Activated CD4-positive, alpha-beta T cell treated with anti-CD3 and anti-CD28 coated beads, Interleukin-2, amount 10 ng/mL, durations not matched to agents 7 days and 5 days (primary cell): Measurements from ENCODE around the gene EIF5A. TPM values are rescaled to one million over a fixed set of nuclear protein-coding genes. Genes with fewer than 3 reads are reported as not detected.

Experiments used
- CTCF ChIA-PET: fragments of 350-600 bp; sonication (Branson Sonifier 250); formaldehyde crosslinking; loops from one replicate; lab custom pipeline; 2021; ENCODE audit warnings: antibody characterized with exemption; lab: Charles Lee
- POLR2A ChIA-PET: fragments of 350-600 bp; sonication (Branson Sonifier 250); formaldehyde crosslinking; loops from one replicate; lab custom pipeline; 2021; ENCODE audit warnings: antibody characterized with exemption; lab: Charles Lee
- DNase-seq: peaks from one replicate; pipeline ENCODE4 v3.0.0-alpha.2; 2020
- H3K27ac Mint-ChIP-seq: one replicate; pipeline ENCODE4 v1.8.0; 2021; ENCODE audit warnings: mild to moderate bottlenecking, moderate library complexity, mixed read lengths
- H3K27me3 Mint-ChIP-seq: one replicate; pipeline ENCODE4 v1.8.0; 2021; ENCODE audit warnings: mixed read lengths
- H3K36me3 Mint-ChIP-seq: one replicate; pipeline ENCODE4 v1.8.0; 2021; ENCODE audit warnings: low read depth, mixed read lengths
- H3K4me1 Mint-ChIP-seq: one replicate; pipeline ENCODE4 v1.8.0; 2021; ENCODE audit warnings: mixed read lengths
- H3K4me3 Mint-ChIP-seq: one replicate; pipeline ENCODE4 v1.8.0; 2021; ENCODE audit warnings: mild to moderate bottlenecking, moderate library complexity, mixed read lengths
- H3K9me3 Mint-ChIP-seq: one replicate; pipeline ENCODE4 v1.8.0; 2021; ENCODE audit warnings: mixed read lengths
- total RNA-seq, 2 experiments: library from RNA; stranded (reverse); gene quantifications; one replicate each; pipeline ENCODE4 v1.2.3, GENCODE V29; 2021

The EIF5A gene
- total RNA-seq, 2 experiments from 2014 or later, result 470 to 502 TPM

GRCh38 chr17:7290685-7291084 is 16.7 kb upstream of the EIF5A start:
- ChIA-PET CTCF (interaction anchor here (1.0 to 2.1 kb wide), 3 partner anchors 14 to 70 kb away, joined by 3 to 11 read pairs (median 3); no protein-coding TSS in a partner anchor), POLR2A (no interaction called here)
- no peak overlapping the region for H3K4me3 Mint-ChIP-seq
- H3K27me3 Mint-ChIP-seq, result peaks cover 59% of the 10 kb centered on the region
- DNase-seq, result no peak
- no peaks in the 10 kb centered on the region for H3K9me3 Mint-ChIP-seq
- no peaks in the 10 kb centered on the region for H3K36me3 Mint-ChIP-seq
- H3K4me1 Mint-ChIP-seq, result peaks cover 15% of the 10 kb centered on the region
- no peak overlapping the region for H3K27ac Mint-ChIP-seq

DNA sequence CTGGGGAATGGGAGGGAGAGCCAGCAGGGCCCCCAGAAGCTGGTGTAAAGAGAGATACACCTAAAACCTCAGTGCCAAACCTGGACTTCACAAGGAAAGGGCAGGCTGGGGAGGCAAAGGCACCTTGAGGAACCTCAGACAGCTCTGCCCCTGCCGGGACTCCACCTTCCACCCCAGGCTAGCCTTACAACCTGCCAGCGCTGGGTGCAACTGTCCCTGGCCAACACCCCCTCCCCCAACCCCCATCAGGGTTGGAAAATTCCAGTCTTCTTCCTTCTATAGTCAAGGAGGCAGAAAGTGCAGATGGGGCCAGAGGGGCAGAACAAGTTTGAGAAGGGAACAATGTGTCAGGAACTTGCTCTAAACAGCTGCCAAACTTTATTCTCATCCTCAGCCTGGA is 15.2 kb upstream of the EIF5A start:
- no peaks in the 10 kb centered on the region for H3K36me3 Mint-ChIP-seq
- peaks cover 51% of the 10 kb centered on the region for H3K27me3 Mint-ChIP-seq
- no peak for DNase-seq
- H3K4me1 Mint-ChIP-seq, result peaks cover 26% of the 10 kb centered on the region
- no peak overlapping the region for H3K4me3 Mint-ChIP-seq
- POLR2A ChIA-PET, result no interaction called here
- no peaks in the 10 kb centered on the region for H3K9me3 Mint-ChIP-seq
- no peak overlapping the region for H3K27ac Mint-ChIP-seq
- CTCF ChIA-PET, result interaction anchor here (1.2 to 2.1 kb wide), 3 partner anchors 10 to 40 kb away, joined by 3 to 11 read pairs (median 4); partner anchors contain the start of genes CTDNEP1, ELP5 and SLC2A4

DNA sequence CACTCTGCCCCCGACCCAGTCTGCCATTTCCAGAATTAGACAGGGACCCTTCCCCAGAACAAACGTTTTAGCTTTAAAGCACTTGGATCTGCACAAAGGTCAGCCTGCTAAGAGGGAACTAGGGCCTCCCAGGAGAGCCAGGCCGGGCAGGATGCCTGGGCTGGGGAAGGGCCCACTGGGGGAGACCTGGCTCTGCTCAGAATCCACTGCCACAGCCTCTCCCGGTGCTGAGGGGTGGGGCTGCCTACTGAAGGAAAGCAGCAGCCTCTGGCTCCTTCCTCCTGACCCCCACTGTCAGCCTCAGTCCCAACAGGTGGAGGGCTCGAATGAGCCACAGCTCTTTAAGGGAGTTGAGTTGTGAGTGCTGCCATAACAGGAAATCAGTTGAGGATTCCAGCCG is 14.7 kb upstream of the EIF5A start:
- CTCF ChIA-PET, result interaction anchor here (1.1 to 2.1 kb wide), 4 partner anchors 9 to 41 kb away, joined by 3 to 11 read pairs (median 4); partner anchors contain the start of genes CTDNEP1, ELP5 and SLC2A4
- Mint-ChIP-seq H3K4me1 (peaks cover 26% of the 10 kb centered on the region), H3K9me3 (no peaks in the 10 kb centered on the region), H3K4me3 (no peak overlapping the region), H3K27ac (no peak overlapping the region), H3K36me3 (no peaks in the 10 kb centered on the region), H3K27me3 (peaks cover 46% of the 10 kb centered on the region)
- no peak for DNase-seq
- POLR2A ChIA-PET, result no interaction called here

DNA sequence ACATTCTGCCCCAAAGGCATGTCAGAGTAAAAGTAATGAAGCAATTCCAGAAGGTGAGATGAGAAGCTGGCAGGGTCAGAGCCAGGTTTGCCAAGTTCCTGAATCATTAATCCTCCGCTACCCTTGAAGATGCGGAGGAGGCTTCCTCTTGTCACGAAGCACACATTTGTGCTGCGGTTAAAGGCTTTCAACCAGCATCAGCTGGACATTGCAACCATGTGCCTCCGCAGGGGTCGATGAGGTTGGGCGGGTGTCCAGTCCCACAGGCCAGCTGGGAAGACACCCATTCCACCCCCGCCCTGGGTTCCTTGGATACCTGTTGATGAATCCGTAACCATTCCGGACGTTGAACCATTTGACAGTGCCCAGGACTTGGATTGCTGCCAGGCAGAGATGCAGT is 14.3 kb upstream of the EIF5A start:
- ChIA-PET CTCF (interaction anchor here (0.6 to 1.9 kb wide), 6 partner anchors 10 to 255 kb away, joined by 3 to 4 read pairs (median 3); partner anchors contain the start of genes CTDNEP1, ELP5, SLC2A4 and TNFSF12), POLR2A (no interaction called here)
- no peak for DNase-seq
- no peak overlapping the region for H3K4me3 Mint-ChIP-seq
- no peak overlapping the region for H3K27ac Mint-ChIP-seq
- H3K27me3 Mint-ChIP-seq, result peaks cover 41% of the 10 kb centered on the region
- H3K36me3 Mint-ChIP-seq, result no peaks in the 10 kb centered on the region
- no peaks in the 10 kb centered on the region for H3K9me3 Mint-ChIP-seq
- H3K4me1 Mint-ChIP-seq, result peaks cover 26% of the 10 kb centered on the region

DNA sequence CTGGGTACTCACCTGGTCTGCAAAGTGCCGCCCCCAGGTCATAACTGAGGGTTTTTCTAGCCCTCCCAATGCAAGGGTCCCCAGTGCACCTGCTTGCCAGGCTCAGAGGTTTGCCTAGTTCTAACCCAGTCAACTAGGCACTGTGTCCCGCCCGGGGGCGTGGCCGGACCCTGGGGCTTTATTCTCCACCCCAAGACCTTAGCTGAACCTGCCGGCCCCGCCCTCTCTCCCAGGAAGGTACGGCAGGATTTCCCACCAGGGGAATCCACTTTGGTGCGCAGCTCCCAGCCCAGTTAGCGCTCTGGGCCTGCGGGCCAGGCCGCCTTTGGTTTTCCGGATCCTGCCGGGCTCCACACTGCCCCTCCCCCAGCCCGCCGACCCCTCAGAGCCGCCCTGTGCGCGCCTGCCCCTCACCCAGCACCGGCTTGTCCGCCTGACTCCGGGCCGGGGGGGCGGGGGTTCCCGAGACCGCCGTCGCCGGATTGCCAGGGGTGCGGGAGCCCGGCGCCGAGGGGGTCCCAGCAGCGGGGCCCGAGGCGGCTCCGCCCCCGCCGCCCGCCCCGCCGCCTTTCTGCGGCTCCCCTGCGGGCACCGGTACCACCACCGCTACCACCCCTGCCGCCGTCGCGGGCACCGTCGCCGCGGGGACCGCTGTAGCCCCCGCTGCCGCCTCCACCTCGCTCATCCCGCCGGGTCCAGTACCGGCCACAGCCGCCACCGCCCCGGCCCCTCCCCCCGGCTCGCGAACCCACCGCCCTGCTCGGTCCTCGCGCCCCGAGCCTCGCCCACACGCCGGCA is 13.4 kb upstream of the EIF5A start:
- no peak for DNase-seq
- H3K36me3 Mint-ChIP-seq, result no peaks in the 10 kb centered on the region
- CTCF ChIA-PET, result interaction anchor here (0.6 to 1.9 kb wide), 6 partner anchors 11 to 255 kb away, joined by 3 to 4 read pairs (median 3); partner anchors contain the start of genes SLC2A4 and TNFSF12
- POLR2A ChIA-PET, result no interaction called here
- H3K4me3 Mint-ChIP-seq, result peak overlapping the region; percentile 41
- H3K4me1 Mint-ChIP-seq, result peaks cover 26% of the 10 kb centered on the region
- no peaks in the 10 kb centered on the region for H3K9me3 Mint-ChIP-seq
- H3K27me3 Mint-ChIP-seq, result peaks cover 40% of the 10 kb centered on the region
- H3K27ac Mint-ChIP-seq, result no peak overlapping the region

DNA sequence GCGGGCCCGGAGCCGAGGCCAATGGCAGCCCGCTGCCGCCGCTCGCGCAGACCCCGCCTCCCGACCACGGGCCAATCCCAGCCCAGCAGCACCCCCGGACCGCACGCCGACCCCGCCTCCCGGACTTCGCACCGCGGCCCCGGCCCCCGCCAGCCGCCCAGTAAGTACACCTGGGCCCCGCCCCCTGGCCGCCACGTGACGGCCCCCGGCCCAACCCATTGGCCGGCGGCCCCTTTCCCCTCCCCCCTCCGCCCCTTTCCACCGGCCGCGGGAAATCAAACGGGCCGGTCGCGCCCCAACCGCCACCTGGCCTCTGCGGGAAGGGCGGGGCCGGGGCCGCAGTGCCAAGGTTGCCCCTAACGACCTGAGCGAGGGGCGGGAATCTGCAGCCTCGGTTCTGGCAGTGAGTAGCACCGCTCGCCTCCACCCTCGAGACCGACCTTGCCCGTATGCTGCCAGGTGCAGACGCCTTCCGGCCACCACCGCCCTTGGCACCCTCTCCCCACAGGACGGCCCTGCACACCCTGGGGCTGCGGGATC is 12.7 kb upstream of the EIF5A start, which contains the start of gene YBX2:
TSS of gene YBX2 (minus strand) at position 26 of the 540 bp plus-strand sequence. CDS start 139 bp downstream, outside the sequence.
- Mint-ChIP-seq H3K27ac (peak within 1 kb of the TSS; percentile 85), H3K4me3 (peak within 1 kb of the TSS; percentile 73), H3K27me3 (peaks cover 40% of the 10 kb centered on the region)

DNA sequence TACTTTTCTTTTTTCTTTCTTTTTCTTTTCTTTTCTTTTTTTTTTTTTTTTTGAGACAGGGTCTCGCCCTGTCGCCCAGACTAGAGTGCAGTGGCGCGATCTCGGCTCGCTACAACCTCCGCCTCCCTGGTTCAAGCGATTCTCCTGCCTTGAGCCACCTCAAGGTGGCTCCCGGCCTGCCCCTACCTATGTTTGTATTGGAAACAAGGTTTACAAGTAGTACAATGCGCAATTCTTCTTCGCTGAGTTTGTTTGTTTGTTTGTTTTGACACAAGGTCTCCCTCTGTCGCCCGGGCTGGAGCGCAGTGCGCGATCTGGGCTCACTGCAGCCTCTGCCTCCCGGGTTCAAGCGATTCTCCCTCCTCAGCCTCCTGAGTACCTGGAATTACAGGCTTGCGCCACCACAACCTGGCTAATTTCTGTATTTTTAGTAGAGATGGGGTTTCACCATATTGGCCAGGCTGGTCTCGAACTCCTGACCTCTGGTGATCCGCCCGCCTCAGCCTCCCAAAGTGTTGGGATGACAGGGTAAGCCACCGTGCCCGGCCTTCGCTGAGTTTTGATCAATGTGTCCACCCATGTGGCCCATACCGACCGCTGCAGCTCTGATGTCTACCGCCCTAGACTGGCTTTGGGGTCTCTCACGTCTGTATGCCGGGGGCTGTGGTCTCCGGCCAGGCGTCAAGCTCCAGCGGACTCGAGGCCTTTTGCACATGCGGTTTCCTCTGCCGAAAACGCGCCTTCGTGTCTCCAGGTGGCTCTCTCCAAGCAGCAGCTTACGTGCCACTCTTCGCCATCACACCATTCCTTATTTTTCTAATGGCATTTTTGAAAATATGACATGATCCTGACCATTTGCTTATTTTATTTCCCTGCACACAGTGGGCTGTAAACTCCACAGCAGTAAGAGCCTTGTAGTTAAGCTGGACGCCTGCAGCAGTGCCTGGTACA is 11.9 kb upstream of the EIF5A start:
- ChIA-PET CTCF (interaction anchor here (0.6 to 5.9 kb wide), 23 partner anchors 10 to 249 kb away, joined by 3 to 48 read pairs (median 4); partner anchors contain the start of genes ACADVL, ASGR1, CTDNEP1 and DLG4), POLR2A (no interaction called here)
- peaks cover 45% of the 10 kb centered on the region for H3K27me3 Mint-ChIP-seq
- peak overlapping the region; percentile 85 for H3K27ac Mint-ChIP-seq
- peak overlapping the region; percentile 73 for H3K4me3 Mint-ChIP-seq
- H3K36me3 Mint-ChIP-seq, result no peaks in the 10 kb centered on the region
- H3K4me1 Mint-ChIP-seq, result peaks cover 26% of the 10 kb centered on the region
- no peak for DNase-seq
- no peaks in the 10 kb centered on the region for H3K9me3 Mint-ChIP-seq

More for the DNA sequence above, 12.7 kb upstream of the EIF5A start, which contains the start of gene YBX2:
- no peaks in the 10 kb centered on the region for H3K36me3 Mint-ChIP-seq
- DNase-seq, result peak; percentile 72
- H3K4me1 Mint-ChIP-seq, result peaks cover 26% of the 10 kb centered on the region
- ChIA-PET POLR2A (no interaction called here), CTCF (no interaction called here)
- H3K9me3 Mint-ChIP-seq, result no peaks in the 10 kb centered on the region

DNA sequence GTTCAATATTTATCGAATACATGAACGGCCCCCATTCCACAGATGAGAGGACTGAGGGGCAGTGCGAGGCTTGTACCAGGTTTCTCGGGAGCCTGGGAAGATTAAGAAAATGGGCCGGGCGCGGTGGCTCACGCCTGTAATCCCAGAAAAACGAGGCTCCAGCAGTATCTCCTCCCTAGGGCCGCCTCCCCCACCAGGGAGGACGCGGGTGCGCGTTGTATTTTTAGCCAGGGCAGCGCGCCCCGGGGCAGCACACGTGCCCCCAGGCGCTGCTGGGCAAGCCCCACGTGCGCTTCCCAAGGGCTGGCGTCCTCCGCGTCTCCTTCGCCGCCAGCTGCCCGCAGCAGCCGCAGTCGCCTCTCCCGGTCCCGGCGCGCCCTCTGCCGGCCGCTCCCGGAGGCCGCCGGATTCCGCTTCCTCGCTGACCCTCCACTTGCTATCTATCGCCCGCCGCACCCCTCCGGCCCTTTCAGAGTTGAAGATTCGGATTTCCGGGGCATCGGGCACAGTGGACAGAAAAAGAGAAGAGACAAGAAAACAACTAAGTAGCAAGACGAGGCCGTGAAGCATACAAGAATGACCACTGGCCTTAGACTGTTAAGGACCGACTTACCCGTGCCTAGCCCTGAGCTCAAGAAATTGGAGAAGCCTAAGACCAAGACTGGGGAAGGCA is 11.1 kb upstream of the EIF5A start:
- ChIA-PET CTCF (interaction anchor here (0.6 to 5.9 kb wide), 25 partner anchors 9 to 250 kb away, joined by 3 to 48 read pairs (median 4); partner anchors contain the start of genes ACADVL, ASGR1, CTDNEP1 and DLG4), POLR2A (no interaction called here)
- Mint-ChIP-seq H3K27ac (no peak overlapping the region), H3K4me3 (peak overlapping the region; percentile 19), H3K36me3 (no peaks in the 10 kb centered on the region), H3K4me1 (peaks cover 26% of the 10 kb centered on the region), H3K27me3 (peaks cover 42% of the 10 kb centered on the region), H3K9me3 (no peaks in the 10 kb centered on the region)
- DNase-seq, result peak; percentile 62

GRCh38 chr17:7304179-7304578 is 3.2 kb upstream of the EIF5A start:
- DNase-seq, result no peak
- ChIA-PET CTCF (interaction anchor here (0.6 to 2.8 kb wide), 3 partner anchors 8 to 18 kb away, joined by 8 to 14 read pairs (median 11); no protein-coding TSS in a partner anchor), POLR2A (interaction anchor here (0.6 kb wide), 1 partner anchor 15 kb away, joined by 3 read pairs; no protein-coding TSS in a partner anchor)
- H3K4me3 Mint-ChIP-seq, result no peak overlapping the region
- peaks cover 12% of the 10 kb centered on the region for H3K4me1 Mint-ChIP-seq
- peaks cover 10% of the 10 kb centered on the region for H3K36me3 Mint-ChIP-seq
- H3K27ac Mint-ChIP-seq, result no peak overlapping the region
- H3K27me3 Mint-ChIP-seq, result peaks cover 8% of the 10 kb centered on the region
- no peaks in the 10 kb centered on the region for H3K9me3 Mint-ChIP-seq

DNA sequence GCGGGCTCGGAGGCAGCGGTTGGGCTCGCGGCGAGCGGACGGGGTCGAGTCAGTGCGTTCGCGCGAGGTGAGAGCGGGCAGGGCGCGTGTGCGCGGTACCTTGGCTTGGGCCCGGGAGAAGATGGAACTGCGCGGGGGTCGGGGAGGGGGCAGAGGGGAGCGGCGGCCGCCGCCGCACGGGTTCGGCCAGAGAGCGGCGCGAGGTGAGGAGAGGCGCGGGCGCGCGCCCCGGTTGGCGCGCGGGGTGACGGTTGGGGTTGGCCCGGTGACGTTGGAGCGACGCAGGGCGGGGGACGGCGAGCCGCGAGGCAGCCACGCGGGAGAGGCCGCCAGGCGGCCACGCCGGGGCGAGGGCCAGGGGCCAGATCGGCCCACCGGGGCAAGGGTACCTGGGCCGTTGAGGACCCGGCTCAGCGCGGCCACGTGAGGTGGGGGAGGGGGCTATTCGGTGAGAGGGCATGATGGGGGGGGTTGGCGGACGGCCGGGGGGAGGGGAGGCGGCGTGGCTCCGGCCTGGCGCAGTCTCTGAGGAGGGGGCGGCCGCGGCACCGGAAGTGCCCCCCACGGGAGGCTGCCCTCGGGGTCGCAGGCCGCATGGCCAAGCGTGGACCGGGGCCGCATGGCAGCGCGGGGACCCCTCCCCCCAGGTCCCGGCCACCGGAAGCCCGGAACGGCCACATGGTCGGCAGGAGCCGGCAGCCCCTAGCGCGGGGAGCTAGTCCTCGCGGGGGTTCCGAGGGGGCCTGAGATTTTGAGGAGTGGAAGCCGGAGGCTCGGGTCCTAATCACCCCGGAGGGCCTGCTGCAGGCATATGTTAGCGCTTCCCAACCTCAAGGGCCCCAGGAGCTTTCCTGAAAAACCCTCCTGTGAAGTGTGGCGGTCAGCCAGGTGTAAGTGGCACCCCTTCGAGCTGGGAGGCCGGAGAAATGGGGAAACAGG is 527 bp downstream of the EIF5A start:
- Mint-ChIP-seq H3K36me3 (peaks cover 44% of the 10 kb centered on the region), H3K27ac (peak overlapping the region; percentile 99), H3K9me3 (no peaks in the 10 kb centered on the region), H3K4me3 (peak overlapping the region; percentile 96), H3K27me3 (no peaks in the 10 kb centered on the region), H3K4me1 (peaks cover 45% of the 10 kb centered on the region)
- POLR2A ChIA-PET, result no interaction called here
- peak; percentile 56 for DNase-seq
- CTCF ChIA-PET, result interaction anchor here (1.0 to 1.8 kb wide), 4 partner anchors 11 to 87 kb away, joined by 3 to 6 read pairs (median 3); no protein-coding TSS in a partner anchor
